GM19372 (cell line): ENCODE data around the gene EDRF1.
"Not testable (repeated sequence)": the region's sequence is repeated elsewhere in the genome, so short reads cannot be mapped to it uniquely, and the experiment has no call there.

Source experiments
- ATAC-seq: cut with Tn5 transposase; IDR thresholded peaks from one replicate; pipeline ENCODE4 v1.9.1; 2021; ENCODE audit warnings: mild to moderate bottlenecking, low read depth, moderate library complexity; ENCODE audit not compliant: unreplicated experiment

The EDRF1 gene

DNA sequence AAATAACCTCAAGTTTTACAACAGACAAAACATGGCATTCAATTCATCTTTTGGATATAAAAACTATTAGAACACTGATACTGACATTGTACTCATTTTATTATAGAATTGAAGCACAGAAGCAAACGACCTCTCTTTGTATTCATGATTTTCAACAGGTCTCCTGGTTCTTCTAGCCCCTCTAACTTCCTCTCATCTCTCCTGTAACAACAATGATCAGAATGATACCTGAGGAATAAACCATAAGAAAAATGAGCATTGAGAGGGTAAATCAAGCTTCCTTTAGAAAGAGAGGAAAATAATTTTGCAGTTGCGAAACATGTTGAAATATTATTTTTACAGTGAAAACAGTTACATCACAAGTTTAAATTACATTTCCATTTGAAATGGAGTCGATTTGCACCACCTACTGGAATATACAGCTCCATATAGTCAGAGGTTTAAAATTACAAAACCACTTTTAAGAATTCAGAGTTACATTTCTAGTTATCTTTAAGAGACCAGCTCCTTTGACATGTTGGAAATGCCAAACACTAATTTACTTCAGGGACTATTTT, 19.1 kb upstream of the EDRF1 start:
- no peak for ATAC-seq

- ATAC-seq, result no peak
Measured at GRCh38 chr10:125707541-125708468, 11.7 kb upstream of the EDRF1 start.

- ATAC-seq, result no peak
Measured at GRCh38 chr10:125708971-125709503, 10.5 kb upstream of the EDRF1 start.

DNA sequence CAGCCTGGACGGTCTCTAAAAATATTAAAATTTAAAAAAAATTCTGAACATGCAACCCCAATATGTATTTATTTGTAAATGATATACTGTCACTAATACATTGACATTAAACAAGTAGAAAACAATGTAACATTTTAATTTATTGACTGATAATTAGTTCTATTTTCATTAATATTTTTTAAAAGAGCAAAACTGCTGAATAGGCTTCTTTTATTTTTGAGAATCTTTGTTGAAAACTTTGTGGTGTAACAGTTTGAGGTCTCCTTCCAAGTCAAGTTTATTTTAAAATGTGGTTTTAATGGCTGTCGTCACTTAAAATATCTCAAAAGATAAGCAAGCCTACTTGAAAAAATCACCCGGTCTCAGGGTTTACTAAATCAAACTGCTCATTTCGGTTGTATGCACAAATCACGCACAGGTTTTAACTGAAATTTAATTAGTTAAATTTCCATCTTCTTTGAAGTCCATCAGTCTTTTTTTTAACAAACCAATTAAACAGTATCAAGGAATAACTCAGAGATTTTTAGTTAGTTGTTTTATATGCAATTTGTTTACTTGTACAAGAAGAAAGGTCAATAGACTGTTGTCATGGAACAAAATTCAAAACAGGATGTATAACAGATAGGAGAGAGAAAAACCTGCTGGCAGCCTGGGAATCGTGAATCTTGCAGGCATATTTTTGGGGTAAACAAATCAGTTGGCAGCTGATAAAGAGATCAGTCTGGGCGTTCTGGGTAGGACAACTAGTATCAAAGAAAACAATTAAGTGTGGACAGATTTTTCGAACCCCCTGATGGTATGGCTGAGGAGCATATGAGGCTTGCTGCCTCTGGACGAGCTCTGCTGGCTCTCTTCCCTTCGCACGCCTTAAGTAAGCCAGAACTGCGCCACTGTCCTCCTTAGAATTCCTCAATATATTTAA, 9.7 kb upstream of the EDRF1 start:
- no peak for ATAC-seq

DNA sequence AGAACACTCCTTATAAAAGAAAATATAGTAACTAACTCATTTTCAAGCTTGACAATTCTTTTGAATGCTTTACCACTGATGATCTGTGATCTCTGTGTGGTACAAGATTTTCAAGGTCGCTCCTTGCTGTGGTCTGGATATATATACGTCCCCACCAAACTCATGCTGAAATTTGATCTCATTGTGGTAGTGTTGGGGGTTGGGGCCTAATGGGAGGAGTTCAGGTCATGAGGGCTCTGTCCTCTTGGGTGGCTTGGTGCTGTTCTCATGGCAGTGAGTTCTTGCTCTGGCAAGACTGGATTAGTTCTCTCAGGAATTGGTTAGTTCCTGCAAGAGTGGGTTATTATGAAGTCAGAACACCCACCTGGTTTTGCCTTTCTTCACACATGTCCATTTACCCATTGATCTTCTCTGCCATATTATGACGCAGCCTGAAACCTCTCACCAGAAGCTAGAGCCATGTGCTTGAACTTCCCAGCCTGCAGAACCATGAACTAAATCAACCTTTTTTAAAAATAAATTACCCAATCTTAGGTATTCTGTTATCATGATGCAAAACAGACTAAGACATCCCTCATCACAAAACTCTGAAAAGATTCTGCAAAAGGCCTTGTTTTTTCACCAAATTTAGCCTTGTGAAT, 8.3 kb upstream of the EDRF1 start:
- no peak for ATAC-seq

DNA sequence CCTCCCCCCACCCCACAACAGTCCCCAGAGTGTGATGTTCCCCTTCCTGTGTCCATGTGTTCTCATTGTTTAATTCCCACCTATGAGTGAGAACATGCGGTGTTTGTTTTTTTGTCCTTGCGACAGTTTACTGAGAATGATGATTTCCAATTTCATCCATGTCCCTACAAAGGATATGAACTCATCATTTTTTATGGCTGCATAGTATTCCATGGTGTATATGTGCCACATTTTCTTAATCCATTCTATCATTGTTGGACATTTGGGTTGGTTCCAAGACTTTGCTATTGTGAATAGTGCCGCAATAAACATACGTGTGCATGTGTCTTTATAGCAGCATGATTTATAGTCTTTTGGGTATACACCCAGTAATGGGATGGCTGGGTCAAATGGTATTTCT, 4.8 kb upstream of the EDRF1 start:
- ATAC-seq, result not testable (repeated sequence)

DNA sequence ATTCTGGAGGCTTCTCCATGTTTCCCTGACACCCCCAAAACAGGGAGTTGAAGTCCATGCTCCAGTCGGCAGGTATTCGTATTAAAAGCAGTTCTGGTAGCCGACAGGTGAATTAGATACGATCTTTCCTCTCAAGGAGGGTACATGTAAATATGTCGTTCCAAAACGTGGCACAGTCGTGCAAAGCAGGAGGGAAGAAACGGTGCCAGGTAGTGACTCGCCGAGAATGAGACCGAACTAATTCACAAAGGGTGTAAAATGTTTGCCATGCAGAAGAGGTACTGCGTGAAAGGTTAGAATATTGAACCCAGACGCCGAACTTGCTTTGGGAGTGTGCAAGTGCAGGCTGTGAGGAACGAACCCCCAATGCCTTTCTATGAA, 483 bp downstream of the EDRF1 start:
- ATAC-seq, result no peak

GRCh38 chr10:125721035-125721434, 1.5 kb downstream of the EDRF1 start:
- ATAC-seq, result no peak

- no peak for ATAC-seq
Measured at GRCh38 chr10:125722811-125723210, 3.3 kb downstream of the EDRF1 start.

DNA sequence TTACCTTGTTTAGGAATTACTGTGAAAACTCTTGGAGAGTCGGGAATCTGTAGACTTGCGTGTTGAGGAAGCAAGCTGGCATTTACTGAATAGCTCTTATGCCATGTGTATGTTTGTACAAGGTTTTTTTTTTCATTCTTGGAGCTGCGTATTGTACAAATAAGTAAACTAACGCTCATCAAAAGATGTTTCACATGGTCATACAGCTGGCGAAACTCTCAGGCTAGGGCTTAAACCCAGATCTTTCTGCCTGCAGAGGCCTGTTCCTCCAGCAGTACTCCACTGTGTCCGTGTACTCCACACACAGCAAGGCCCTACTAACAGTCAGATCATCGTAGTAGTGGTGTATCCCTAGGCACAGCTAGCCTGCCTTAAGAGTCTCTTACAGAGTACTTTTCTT, 7.4 kb downstream of the EDRF1 start:
- no peak for ATAC-seq

- no peak for ATAC-seq
Measured at GRCh38 chr10:125727436-125727835, 7.9 kb downstream of the EDRF1 start.

DNA sequence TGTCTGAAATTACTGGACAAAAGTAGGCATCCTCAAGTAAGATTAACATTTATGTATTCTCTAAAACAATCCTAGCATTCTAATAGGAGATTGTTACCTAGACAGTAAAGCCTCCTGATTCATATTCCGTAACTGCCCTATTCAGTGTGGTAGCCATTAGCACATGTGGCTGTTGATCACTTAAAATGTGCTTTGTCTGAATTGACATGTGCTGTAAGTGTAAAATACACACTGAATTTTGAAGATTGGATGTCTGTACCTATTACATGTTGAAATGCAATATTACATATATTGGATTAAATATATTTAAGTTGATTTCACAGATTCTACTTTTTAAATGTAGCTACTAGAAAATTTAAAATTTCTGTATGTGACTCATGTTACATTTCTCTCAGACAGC, 14.6 kb downstream of the EDRF1 start:
- no peak for ATAC-seq

- no peak for ATAC-seq
Measured at GRCh38 chr10:125734823-125735222, 15.3 kb downstream of the EDRF1 start.

DNA sequence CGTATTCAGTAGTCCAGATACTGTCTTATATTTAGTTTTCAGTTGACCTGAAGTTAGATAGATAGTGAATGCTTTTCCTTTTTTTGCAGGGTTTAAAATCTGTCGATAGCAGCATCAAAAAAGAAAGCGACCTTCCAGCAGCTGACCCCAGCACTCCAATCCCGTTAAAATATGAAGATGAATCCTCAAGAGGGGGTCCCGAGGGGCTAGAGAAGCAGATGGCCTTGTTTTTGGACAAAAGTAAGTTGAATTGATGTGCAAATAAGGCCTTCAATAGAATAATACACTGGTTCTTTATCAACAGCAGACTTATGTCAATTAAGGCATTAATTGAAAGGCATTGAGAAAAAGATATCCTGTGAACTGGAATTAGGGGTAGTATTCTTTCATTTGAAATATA, 18.7 kb downstream of the EDRF1 start:
- no peak for ATAC-seq

DNA sequence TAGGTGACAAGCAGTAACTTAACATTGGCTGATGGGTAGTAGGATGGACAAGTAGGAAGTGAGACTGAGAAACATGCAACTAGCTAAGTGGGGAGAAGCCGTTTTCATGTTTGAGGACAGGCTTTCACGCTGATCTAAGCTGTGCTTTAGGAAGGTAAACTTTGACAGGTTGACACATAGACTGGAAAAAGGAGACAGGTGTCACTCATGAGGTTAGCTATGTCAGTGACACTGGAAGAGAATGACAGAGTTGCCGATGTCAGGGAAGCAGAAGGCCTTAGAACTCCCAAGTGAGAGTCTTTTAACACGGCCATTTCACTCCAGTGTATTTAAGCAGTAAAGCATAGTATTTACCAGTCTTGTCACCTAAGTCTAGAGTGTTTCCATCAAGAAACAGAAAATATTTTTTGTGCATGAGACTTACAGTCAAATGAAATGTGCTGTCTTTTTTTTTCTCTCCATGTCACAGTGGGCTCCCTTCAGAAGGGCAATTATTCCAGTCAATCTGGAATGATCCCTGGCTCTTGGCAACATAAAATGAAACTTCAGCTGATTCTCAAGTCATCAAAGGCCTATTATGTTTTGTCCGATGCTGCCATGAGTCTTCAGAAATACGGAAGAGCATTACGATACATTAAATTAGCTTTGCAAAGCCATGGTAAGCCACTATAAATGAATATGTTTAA, 20.6 kb downstream of the EDRF1 start:
- no peak for ATAC-seq

GRCh38 chr10:125742465-125742864, 23.0 kb downstream of the EDRF1 start:
- ATAC-seq, result no peak

GRCh38 chr10:125744909-125745308, 25.4 kb downstream of the EDRF1 start:
- ATAC-seq, result no peak

GRCh38 chr10:125747417-125747816, 27.9 kb downstream of the EDRF1 start:
- ATAC-seq, result no peak

DNA sequence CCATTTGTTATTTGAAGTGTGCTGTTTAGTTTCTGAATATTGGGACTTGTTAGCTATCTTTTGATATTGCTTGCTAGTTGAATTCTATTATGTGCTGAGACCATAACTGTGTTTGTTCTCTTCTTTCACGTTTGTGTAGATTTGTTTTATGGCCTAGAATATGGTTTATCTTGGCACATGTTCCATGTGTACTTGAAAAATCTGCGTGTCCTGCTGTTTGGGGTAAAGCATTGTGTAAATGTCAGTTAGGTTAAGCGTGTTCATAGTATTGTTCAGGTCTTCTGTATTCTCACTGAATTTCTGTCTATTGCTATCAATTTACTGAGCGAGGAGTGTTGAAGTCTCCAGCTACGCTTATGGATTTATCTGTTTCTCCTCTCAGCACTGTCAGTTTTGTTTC, 36.7 kb downstream of the EDRF1 start:
- ATAC-seq, result no peak
